Esophagus squamous epithelium (tissue), 4 donors: ENCODE measurements around the gene GPR68.

ENCODE experiments used
- CTCF ChIP-seq, 6 experiments: fragments of 450-650 bp in 4 of 6; fragments of 200-600 bp in 2 of 6; sonication (generic) in 2 of 6; IDR thresholded peaks; one replicate each; pipeline ENCODE4 v1.5.1; 2016 to 2019; ENCODE audit warnings: antibody characterized with exemption in 6 of 6, mild to moderate bottlenecking in 4 of 6, moderate library complexity in 4 of 6
- POLR2A ChIP-seq, 4 donors: fragments of 450-650 bp; IDR thresholded peaks; one replicate each; pipeline ENCODE4 v1.6.1; 2017; ENCODE audit warnings: antibody characterized with exemption in 4 of 4, mild to moderate bottlenecking in 4 of 4, moderate library complexity in 3 of 4

GRCh38 chr14:91197631-91198030 is 46.9 kb downstream of the GPR68 start:
- TF ChIP-seq CTCF (IDR thresholded peaks at IDR 0.05) (no peak), POLR2A (IDR thresholded peaks at IDR 0.05) (no peak)
